OCI-LY7 (cell line): ENCODE data around the gene HMG20B.

Experiments
- EZH2phosphoT487 ChIP-seq: fragments of 200-600 bp; sonication (generic); IDR thresholded peaks from 2 replicates; pipeline ENCODE4 v1.6.1; 2018; ENCODE audit warnings: low read depth, borderline replicate concordance, mild to moderate bottlenecking, mixed run types, antibody characterized with exemption, low read length, moderate library complexity, mixed read lengths
- TF ChIP-seq, protein P1 (sequence below): fragments of 200-600 bp; sonication (generic); conservative IDR thresholded peaks from 2 replicates; pipeline ENCODE4 v1.5.1; 2014; ENCODE audit warnings: mild to moderate bottlenecking, antibody characterized with exemption, low read length, moderate library complexity, mixed read lengths

DNA sequence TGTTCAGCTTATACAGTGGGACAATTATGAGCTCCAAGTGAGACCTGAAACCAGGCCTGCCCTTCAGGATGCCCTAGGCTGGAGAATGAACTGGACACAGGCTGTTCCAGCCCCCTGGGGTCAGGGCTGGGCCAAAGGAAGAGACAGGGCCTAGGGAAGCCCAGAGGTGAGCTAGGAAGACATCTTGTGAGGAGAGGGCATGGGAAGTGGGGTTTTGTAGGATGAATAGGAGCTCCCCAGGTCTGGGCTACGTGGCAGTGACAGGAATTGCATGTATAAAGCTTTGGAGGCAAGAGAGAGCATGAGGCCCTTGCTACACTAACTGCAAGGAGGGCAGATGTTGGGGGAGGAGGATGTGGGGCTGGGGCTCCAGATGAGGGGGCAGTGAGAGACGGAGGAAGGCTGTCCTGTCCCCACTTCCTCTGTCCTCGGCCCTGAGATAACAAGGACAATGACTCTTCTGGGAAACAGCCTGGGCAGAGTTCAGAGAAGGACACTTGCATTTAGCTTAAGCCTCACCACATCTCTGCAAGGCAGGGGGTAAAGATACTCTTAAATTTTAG, 35.4 kb downstream of the HMG20B start:
- no peak for TF ChIP-seq EZH2phosphoT487
- TF ChIP-seq, protein P1, sequence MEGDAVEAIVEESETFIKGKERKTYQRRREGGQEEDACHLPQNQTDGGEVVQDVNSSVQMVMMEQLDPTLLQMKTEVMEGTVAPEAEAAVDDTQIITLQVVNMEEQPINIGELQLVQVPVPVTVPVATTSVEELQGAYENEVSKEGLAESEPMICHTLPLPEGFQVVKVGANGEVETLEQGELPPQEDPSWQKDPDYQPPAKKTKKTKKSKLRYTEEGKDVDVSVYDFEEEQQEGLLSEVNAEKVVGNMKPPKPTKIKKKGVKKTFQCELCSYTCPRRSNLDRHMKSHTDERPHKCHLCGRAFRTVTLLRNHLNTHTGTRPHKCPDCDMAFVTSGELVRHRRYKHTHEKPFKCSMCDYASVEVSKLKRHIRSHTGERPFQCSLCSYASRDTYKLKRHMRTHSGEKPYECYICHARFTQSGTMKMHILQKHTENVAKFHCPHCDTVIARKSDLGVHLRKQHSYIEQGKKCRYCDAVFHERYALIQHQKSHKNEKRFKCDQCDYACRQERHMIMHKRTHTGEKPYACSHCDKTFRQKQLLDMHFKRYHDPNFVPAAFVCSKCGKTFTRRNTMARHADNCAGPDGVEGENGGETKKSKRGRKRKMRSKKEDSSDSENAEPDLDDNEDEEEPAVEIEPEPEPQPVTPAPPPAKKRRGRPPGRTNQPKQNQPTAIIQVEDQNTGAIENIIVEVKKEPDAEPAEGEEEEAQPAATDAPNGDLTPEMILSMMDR, result no peak
